Mononuclear cell (primary cell): ENCODE measurements around the gene GATAD2B. TPM values are rescaled to one million over a fixed set of nuclear protein-coding genes. Genes with fewer than 3 reads are reported as not detected.
"Not testable (repeated sequence)": the region's sequence is repeated elsewhere in the genome, so short reads cannot be mapped to it uniquely, and the experiment has no call there.

Source experiments
- H3K27me3 ChIP-seq: 2 replicates; pipeline ENCODE4 v1.6.0; 2011; ENCODE audit warnings: low read length, control low read depth; ENCODE audit not compliant: insufficient read depth
- H3K4me1 ChIP-seq: 2 replicates; pipeline ENCODE4 v1.5.1; 2011; ENCODE audit warnings: mild to moderate bottlenecking, low read length, control low read depth; ENCODE audit not compliant: insufficient read depth
- H3K4me3 ChIP-seq: 2 replicates; pipeline ENCODE4 v1.5.1; 2011; ENCODE audit warnings: mild to moderate bottlenecking, low read length, moderate library complexity
- H3K9me3 ChIP-seq: 2 replicates; pipeline ENCODE4 v1.5.1; 2011; ENCODE audit warnings: low read depth, mild to moderate bottlenecking, control low read depth, low read length
- total RNA-seq: library from RNA; depleted of rRNA; stranded (reverse); fragments of >200 nt; gene quantifications from one replicate; pipeline ENCODE4 v1.2.3, GENCODE V29; 2012

Gene GATAD2B
- total RNA-seq, 1 donor = 15.5 TPM

- Histone ChIP-seq H3K4me1 (peaks cover 32% of the 10 kb centered on the region), H3K4me3 (peak overlapping the region; percentile 69)
- not testable (repeated sequence) for H3K9me3 ChIP-seq, H3K27me3 ChIP-seq
Measured at GRCh38 chr1:153782648-153783047, 140.1 kb downstream of the GATAD2B start.

- Histone ChIP-seq H3K9me3 (no peaks in the 10 kb centered on the region), H3K27me3 (no peaks in the 10 kb centered on the region)
Measured at GRCh38 chr1:153780551-153780950, 142.2 kb downstream of the GATAD2B start.

GRCh38 chr1:153779781-153780541, 142.8 kb downstream of the GATAD2B start:
- Histone ChIP-seq H3K9me3 (no peaks in the 10 kb centered on the region), H3K4me1 (peaks cover 51% of the 10 kb centered on the region), H3K27me3 (no peaks in the 10 kb centered on the region), H3K4me3 (no peak overlapping the region)

More at GRCh38 chr1:153780551-153780950, 142.2 kb downstream of the GATAD2B start:
- H3K4me1 ChIP-seq = peaks cover 50% of the 10 kb centered on the region
- H3K4me3 ChIP-seq = no peak overlapping the region

DNA sequence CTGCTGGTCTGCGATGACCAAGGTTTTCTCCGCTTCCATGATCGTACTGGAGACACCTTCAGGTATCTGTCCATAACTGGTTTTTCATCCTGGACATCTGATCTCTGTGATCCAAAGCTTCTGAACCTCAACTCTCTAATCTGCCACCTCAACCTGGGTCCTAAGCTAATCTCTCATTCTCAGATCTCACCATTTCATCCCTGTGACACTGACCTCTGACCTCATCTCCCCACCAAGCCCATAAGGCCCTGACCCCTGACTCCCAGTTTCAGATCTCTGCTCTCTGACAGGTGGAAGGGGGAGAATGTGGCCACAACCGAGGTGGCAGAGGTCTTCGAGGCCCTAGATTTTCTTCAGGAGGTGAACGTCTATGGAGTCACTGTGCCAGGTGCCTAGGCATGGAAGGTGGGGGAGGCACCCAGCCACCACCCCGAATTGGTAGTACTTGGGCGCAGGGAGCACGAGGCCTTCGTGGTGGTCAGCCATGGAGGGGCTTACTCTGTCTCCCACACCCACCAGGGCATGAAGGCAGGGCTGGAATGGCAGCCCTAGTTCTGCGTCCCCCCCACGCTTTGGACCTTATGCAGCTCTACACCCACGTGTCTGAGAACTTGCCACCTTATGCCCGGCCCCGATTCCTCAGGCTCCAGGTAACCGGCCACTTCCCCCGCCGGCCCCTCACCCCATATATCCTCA, 143.8 kb downstream of the GATAD2B start:
- Histone ChIP-seq H3K27me3 (no peaks in the 10 kb centered on the region), H3K4me1 (peaks cover 55% of the 10 kb centered on the region), H3K9me3 (no peaks in the 10 kb centered on the region), H3K4me3 (no peak overlapping the region)

- Histone ChIP-seq H3K4me3 (no peak overlapping the region), H3K27me3 (no peaks in the 10 kb centered on the region), H3K4me1 (peaks cover 59% of the 10 kb centered on the region), H3K9me3 (no peaks in the 10 kb centered on the region)
Measured at GRCh38 chr1:153778051-153778823, 144.5 kb downstream of the GATAD2B start.

DNA sequence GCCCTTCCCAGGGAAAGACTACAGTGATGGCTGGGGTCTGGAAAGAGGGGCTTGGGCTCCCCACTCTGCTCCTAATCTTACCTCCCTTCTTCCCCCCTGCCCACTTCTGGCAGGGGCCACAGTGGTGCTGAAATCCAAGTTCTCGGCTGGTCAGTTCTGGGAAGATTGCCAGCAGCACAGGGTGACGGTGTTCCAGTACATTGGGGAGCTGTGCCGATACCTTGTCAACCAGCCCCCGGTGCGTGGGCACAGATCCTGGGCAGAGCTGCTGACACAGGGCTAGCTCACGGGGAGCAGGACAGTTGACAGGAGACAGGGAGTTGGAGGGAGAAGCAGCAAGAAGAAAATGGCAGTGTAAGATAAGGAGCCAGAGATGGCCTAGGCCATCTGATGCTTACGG, 145.1 kb downstream of the GATAD2B start:
- no peaks in the 10 kb centered on the region for H3K27me3 ChIP-seq
- no peak overlapping the region for H3K4me3 ChIP-seq
- H3K9me3 ChIP-seq = no peaks in the 10 kb centered on the region
- H3K4me1 ChIP-seq = peaks cover 59% of the 10 kb centered on the region

- H3K9me3 ChIP-seq = no peaks in the 10 kb centered on the region
- H3K27me3 ChIP-seq = no peaks in the 10 kb centered on the region
- peaks cover 63% of the 10 kb centered on the region for H3K4me1 ChIP-seq
- no peak overlapping the region for H3K4me3 ChIP-seq
Measured at GRCh38 chr1:153776845-153777370, 145.9 kb downstream of the GATAD2B start.

GRCh38 chr1:153776352-153776751, 146.4 kb downstream of the GATAD2B start:
- peaks cover 63% of the 10 kb centered on the region for H3K4me1 ChIP-seq
- no peaks in the 10 kb centered on the region for H3K9me3 ChIP-seq
- peak overlapping the region; percentile 67 for H3K4me3 ChIP-seq
- no peaks in the 10 kb centered on the region for H3K27me3 ChIP-seq

DNA sequence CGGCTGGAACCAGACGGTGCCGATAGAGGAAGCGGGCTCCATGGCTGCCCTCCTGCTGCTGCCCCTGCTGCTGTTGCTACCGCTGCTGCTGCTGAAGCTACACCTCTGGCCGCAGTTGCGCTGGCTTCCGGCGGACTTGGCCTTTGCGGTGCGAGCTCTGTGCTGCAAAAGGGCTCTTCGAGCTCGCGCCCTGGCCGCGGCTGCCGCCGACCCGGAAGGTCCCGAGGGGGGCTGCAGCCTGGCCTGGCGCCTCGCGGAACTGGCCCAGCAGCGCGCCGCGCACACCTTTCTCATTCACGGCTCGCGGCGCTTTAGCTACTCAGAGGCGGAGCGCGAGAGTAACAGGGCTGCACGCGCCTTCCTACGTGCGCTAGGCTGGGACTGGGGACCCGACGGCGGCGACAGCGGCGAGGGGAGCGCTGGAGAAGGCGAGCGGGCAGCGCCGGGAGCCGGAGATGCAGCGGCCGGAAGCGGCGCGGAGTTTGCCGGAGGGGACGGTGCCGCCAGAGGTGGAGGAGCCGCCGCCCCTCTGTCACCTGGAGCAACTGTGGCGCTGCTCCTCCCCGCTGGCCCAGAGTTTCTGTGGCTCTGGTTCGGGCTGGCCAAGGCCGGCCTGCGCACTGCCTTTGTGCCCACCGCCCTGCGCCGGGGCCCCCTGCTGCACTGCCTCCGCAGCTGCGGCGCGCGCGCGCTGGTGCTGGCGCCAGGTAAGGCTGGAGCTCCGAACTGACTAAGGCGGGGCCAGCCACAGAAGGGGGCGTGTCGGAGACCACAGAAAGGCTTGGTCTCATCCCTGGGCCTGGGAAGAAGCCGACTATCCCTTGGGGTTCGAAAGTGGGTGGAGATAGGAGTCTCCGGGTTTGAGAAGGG, 147.1 kb downstream of the GATAD2B start:
- peak overlapping the region; percentile 67 for H3K4me3 ChIP-seq
- H3K4me1 ChIP-seq = peaks cover 63% of the 10 kb centered on the region
- no peaks in the 10 kb centered on the region for H3K27me3 ChIP-seq
- H3K9me3 ChIP-seq = no peaks in the 10 kb centered on the region

DNA sequence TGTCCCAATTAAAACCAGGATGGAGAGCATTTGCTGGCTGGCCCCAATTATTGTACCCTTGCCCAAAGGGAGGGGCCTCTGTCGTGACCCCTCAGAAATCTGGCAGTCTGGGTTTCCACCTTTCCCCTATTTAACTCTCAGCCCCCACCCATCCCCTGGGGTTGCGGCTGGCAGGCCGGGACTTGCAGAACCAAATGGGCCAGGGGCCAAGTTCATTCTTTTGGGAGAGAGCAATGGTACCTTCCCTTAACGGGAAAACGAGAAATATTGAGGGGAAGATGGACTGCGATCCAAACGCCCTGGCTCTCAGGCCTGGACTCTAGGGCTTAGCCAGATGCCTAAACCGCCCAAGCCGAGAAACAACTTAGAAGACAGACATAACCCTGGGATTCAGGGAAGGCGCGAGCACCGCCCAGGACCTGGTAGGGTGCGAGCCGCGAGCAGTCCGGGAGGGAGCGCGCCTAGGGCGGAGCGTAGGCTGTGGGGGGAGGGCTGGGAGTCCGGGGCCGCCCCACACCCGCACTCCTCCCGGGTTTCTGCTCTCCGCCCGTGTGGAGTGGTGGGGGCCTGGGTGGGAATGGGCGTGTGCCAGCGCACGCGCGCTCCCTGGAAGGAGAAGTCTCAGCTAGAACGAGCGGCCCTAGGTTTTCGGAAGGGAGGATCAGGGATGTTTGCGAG, 147.9 kb downstream of the GATAD2B start, which contains the start of gene SLC27A3:
Gene SLC27A3, plus strand, starts transcription at position 628 of the 678 bp plus-strand sequence. CDS start 91 bp downstream, outside the sequence.
- peaks cover 63% of the 10 kb centered on the region for H3K4me1 ChIP-seq
- no peaks in the 10 kb centered on the region for H3K27me3 ChIP-seq
- no peaks in the 10 kb centered on the region for H3K9me3 ChIP-seq
- H3K4me3 ChIP-seq = peak within 1 kb of the TSS; percentile 67

GRCh38 chr1:153774026-153774595, 148.7 kb downstream of the GATAD2B start:
- Histone ChIP-seq H3K4me1 (peaks cover 68% of the 10 kb centered on the region), H3K4me3 (no peak overlapping the region)

GRCh38 chr1:153773096-153773921, 149.5 kb downstream of the GATAD2B start:
- Histone ChIP-seq H3K4me3 (no peak overlapping the region), H3K27me3 (no peaks in the 10 kb centered on the region), H3K9me3 (no peaks in the 10 kb centered on the region), H3K4me1 (peaks cover 76% of the 10 kb centered on the region)

More at GRCh38 chr1:153774026-153774595, 148.7 kb downstream of the GATAD2B start:
- Histone ChIP-seq H3K9me3 (no peaks in the 10 kb centered on the region), H3K27me3 (no peaks in the 10 kb centered on the region)
